Mesenchymal stem cell (in vitro differentiated cells and primary cell): Measurements from ENCODE around the gene ATP4A.
A peak's percentile ranks its signal among the peaks of the same experiment; 100 is the strongest.

Experiments used
- DNase-seq: peaks from one replicate; pipeline ENCODE4 v3.0.0-alpha.2; 2013
- H2AFZ ChIP-seq: one replicate; pipeline ENCODE4 v1.6.1; 2013; ENCODE audit warnings: low read depth, mild to moderate bottlenecking, control low read depth, inconsistent platforms, low read length, moderate library complexity
- H2AK5ac ChIP-seq: 2 replicates; pipeline ENCODE4 v1.6.1; 2013; ENCODE audit warnings: low read length, moderate library complexity, mild to moderate bottlenecking, inconsistent platforms; ENCODE audit not compliant: severe bottlenecking
- H2BK120ac ChIP-seq: one replicate; pipeline ENCODE4 v1.6.1; 2013; ENCODE audit warnings: low read depth, mild to moderate bottlenecking, inconsistent platforms, low read length, moderate library complexity
- H2BK12ac ChIP-seq, 2 experiments: one replicate each; pipeline ENCODE4 v1.6.1; 2013; ENCODE audit warnings: inconsistent platforms in 2 of 2, low read length in 2 of 2, mild to moderate bottlenecking in 2 of 2, moderate library complexity in 2 of 2, control low read depth in 1 of 2
- H2BK15ac ChIP-seq: one replicate; pipeline ENCODE4 v1.6.1; 2013; ENCODE audit warnings: mild to moderate bottlenecking, low read depth, inconsistent platforms; ENCODE audit not compliant: poor library complexity, severe bottlenecking
- H2BK5ac ChIP-seq: 2 replicates; pipeline ENCODE4 v1.6.1; 2013; ENCODE audit warnings: low read depth, mild to moderate bottlenecking, low read length, control low read depth, inconsistent platforms; ENCODE audit not compliant: poor library complexity, severe bottlenecking
- H3K14ac ChIP-seq, 2 experiments: one replicate each; pipeline ENCODE4 v1.6.1; 2013; ENCODE audit warnings: inconsistent platforms in 2 of 2, low read length in 2 of 2, control low read depth in 1 of 2, mild to moderate bottlenecking in 1 of 2, moderate library complexity in 1 of 2
- H3K18ac ChIP-seq, 2 experiments: one replicate each; pipeline ENCODE4 v1.6.1; 2013; ENCODE audit warnings: inconsistent platforms in 2 of 2, low read length in 2 of 2, control low read depth in 1 of 2, low read depth in 1 of 2, mild to moderate bottlenecking in 1 of 2
- H3K23ac ChIP-seq, 2 experiments: one replicate each; pipeline ENCODE4 v1.6.1; 2013; ENCODE audit warnings: inconsistent platforms in 2 of 2, low read length in 2 of 2, mild to moderate bottlenecking in 2 of 2, moderate library complexity in 2 of 2, control low read depth in 1 of 2
- H3K27ac ChIP-seq: 2 replicates; pipeline ENCODE4 v1.5.1; 2013; ENCODE audit warnings: mild to moderate bottlenecking, moderate library complexity, low read length, control low read depth, inconsistent platforms; ENCODE audit not compliant: poor library complexity, severe bottlenecking
- H3K27me3 ChIP-seq, 2 experiments: 2 replicates each; pipeline versions ENCODE4 v1.6.1 to v1.7.0; 2013; ENCODE audit warnings: low read length in 2 of 2, mild to moderate bottlenecking in 2 of 2, moderate library complexity in 2 of 2, control low read depth in 1 of 2, inconsistent platforms in 1 of 2; ENCODE audit not compliant: control insufficient read depth in 1 of 2, insufficient read depth in 1 of 2
- H3K36me3 ChIP-seq, 2 experiments: 2 replicates each; pipeline versions ENCODE4 v1.6.1 to v1.7.0; 2013; ENCODE audit warnings: low read length in 2 of 2, control low read depth in 1 of 2, inconsistent platforms in 1 of 2, low read depth in 1 of 2, mild to moderate bottlenecking in 1 of 2; ENCODE audit not compliant: insufficient read depth in 2 of 2, control insufficient read depth in 1 of 2
- H3K4ac ChIP-seq, 2 experiments: one replicate each; pipeline ENCODE4 v1.6.1; 2013; ENCODE audit warnings: inconsistent platforms in 2 of 2, low read length in 2 of 2, mild to moderate bottlenecking in 2 of 2, moderate library complexity in 2 of 2, control low read depth in 1 of 2, low read depth in 1 of 2
- H3K4me1 ChIP-seq: 2 replicates; pipeline ENCODE4 v1.6.1; 2013; ENCODE audit warnings: low read depth, low read length, control low read depth; ENCODE audit not compliant: control insufficient read depth, insufficient read depth
- H3K4me2 ChIP-seq: 2 replicates; pipeline ENCODE4 v1.6.1; 2013; ENCODE audit warnings: low read length, mild to moderate bottlenecking, inconsistent platforms; ENCODE audit not compliant: poor library complexity, severe bottlenecking
- H3K4me3 ChIP-seq, 2 experiments: 2 replicates each; pipeline versions ENCODE4 v1.5.1 to v1.7.0; 2013; ENCODE audit warnings: low read length in 2 of 2, mild to moderate bottlenecking in 2 of 2, control low read depth in 1 of 2, low read depth in 1 of 2; ENCODE audit not compliant: insufficient read depth in 1 of 2
- H3K79me1 ChIP-seq: replicated peaks from 2 replicates; pipeline ENCODE4 v1.6.1; 2013; ENCODE audit warnings: mild to moderate bottlenecking, control low read depth, low read length, inconsistent platforms; ENCODE audit not compliant: poor library complexity, severe bottlenecking
- H3K9ac ChIP-seq: 2 replicates; pipeline ENCODE4 v1.7.0; 2013; ENCODE audit warnings: mild to moderate bottlenecking, low read length, moderate library complexity
- H3K9me3 ChIP-seq: 2 replicates; pipeline ENCODE4 v1.7.0; 2013; ENCODE audit warnings: mild to moderate bottlenecking, low read length; ENCODE audit not compliant: control insufficient read depth
- H4K8ac ChIP-seq: one replicate; pipeline ENCODE4 v1.6.1; 2013; ENCODE audit warnings: inconsistent platforms, mild to moderate bottlenecking, low read length, moderate library complexity
- H4K91ac ChIP-seq: one replicate; pipeline ENCODE4 v1.6.1; 2013; ENCODE audit warnings: mild to moderate bottlenecking, low read length, inconsistent platforms
- WGBS: methylation state at CpG from one replicate; pipeline ENCODE4 v1.1.7; 2013; ENCODE audit warnings: mixed read lengths; 5-methylcytosine and 5-hydroxymethylcytosine counted together

The ATP4A gene

GRCh38 chr19:35556846-35557538 lies 6.5 kb downstream of the ATP4A start:
- Histone ChIP-seq H3K36me3 (no peaks in the 10 kb centered on the region), H4K8ac (no peak overlapping the region), H3K23ac (no peak overlapping the region), H3K79me1 (no peaks in the 10 kb centered on the region), H2BK120ac (no peak overlapping the region), H3K14ac (no peak overlapping the region), H3K18ac (peak overlapping the region in 1 of 2 experiments; percentile 1), H3K4ac (no peak overlapping the region), H2AK5ac (no peak overlapping the region), H3K9ac (no peak overlapping the region), H3K9me3 (no peaks in the 10 kb centered on the region), H3K4me1 (peaks cover 14% of the 10 kb centered on the region), H2AFZ (no peak overlapping the region), H3K27me3 (peaks cover 27 to 85% of the 10 kb centered on the region in 2 experiments), H3K4me3 (no peak overlapping the region), H2BK15ac (no peak overlapping the region), H4K91ac (no peak overlapping the region), H3K27ac (no peak overlapping the region), H2BK12ac (no peak overlapping the region), H3K4me2 (peak overlapping the region; percentile 45), H2BK5ac (no peak overlapping the region)
- no peak for DNase-seq
- WGBS = 86% methylated on average over 16 of the region's 16 CpGs

GRCh38 chr19:35556025-35556590 lies 7.3 kb downstream of the ATP4A start:
- no peak overlapping the region for H3K14ac ChIP-seq
- no peak overlapping the region for H2BK120ac ChIP-seq
- H3K4me2 ChIP-seq = no peak overlapping the region
- peaks cover 27 to 79% of the 10 kb centered on the region in 2 experiments for H3K27me3 ChIP-seq
- no peak overlapping the region for H3K4ac ChIP-seq
- no peak overlapping the region for H4K91ac ChIP-seq
- peaks cover 3 to 5% of the 10 kb centered on the region in 2 experiments for H3K36me3 ChIP-seq
- 84% methylated on average over 9 of the region's 9 CpGs for WGBS
- H3K23ac ChIP-seq = no peak overlapping the region
- no peak overlapping the region for H3K27ac ChIP-seq
- H3K79me1 ChIP-seq = no peaks in the 10 kb centered on the region
- no peak overlapping the region for H2BK5ac ChIP-seq
- H2AFZ ChIP-seq = no peak overlapping the region
- H3K4me3 ChIP-seq = no peak overlapping the region
- H4K8ac ChIP-seq = no peak overlapping the region
- H2BK15ac ChIP-seq = no peak overlapping the region
- no peaks in the 10 kb centered on the region for H3K9me3 ChIP-seq
- no peak overlapping the region for H2AK5ac ChIP-seq
- H3K4me1 ChIP-seq = peaks cover 14% of the 10 kb centered on the region
- no peak for DNase-seq
- no peak overlapping the region for H3K18ac ChIP-seq
- no peak overlapping the region for H3K9ac ChIP-seq
- H2BK12ac ChIP-seq = no peak overlapping the region

- Histone ChIP-seq H3K4me3 (peak overlapping the region in 1 of 2 experiments; percentile 28), H3K9me3 (no peaks in the 10 kb centered on the region), H3K27ac (no peak overlapping the region), H4K8ac (no peak overlapping the region), H3K4me1 (peaks cover 14% of the 10 kb centered on the region), H2BK5ac (no peak overlapping the region), H3K27me3 (peaks cover 27 to 73% of the 10 kb centered on the region in 2 experiments), H4K91ac (no peak overlapping the region), H3K18ac (no peak overlapping the region), H2AK5ac (no peak overlapping the region), H3K4ac (no peak overlapping the region), H2BK12ac (no peak overlapping the region), H3K9ac (no peak overlapping the region), H2BK120ac (no peak overlapping the region), H2AFZ (no peak overlapping the region), H3K4me2 (no peak overlapping the region), H2BK15ac (no peak overlapping the region), H3K36me3 (peaks cover 6 to 12% of the 10 kb centered on the region in 2 experiments), H3K23ac (no peak overlapping the region), H3K14ac (no peak overlapping the region), H3K79me1 (no peaks in the 10 kb centered on the region)
- DNase-seq = peak; percentile 24
- WGBS = 70% methylated on average over 30 of the region's 30 CpGs
Measured at GRCh38 chr19:35555301-35556005, 8.0 kb downstream of the ATP4A start.

GRCh38 chr19:35554076-35554475 lies 9.4 kb downstream of the ATP4A start:
- Histone ChIP-seq H2BK12ac (no peak overlapping the region), H3K23ac (no peak overlapping the region), H3K27me3 (peaks cover 15 to 60% of the 10 kb centered on the region in 2 experiments), H3K79me1 (peaks cover 2% of the 10 kb centered on the region), H3K4me2 (no peak overlapping the region), H2BK5ac (no peak overlapping the region), H3K4me1 (peaks cover 14% of the 10 kb centered on the region), H4K91ac (no peak overlapping the region), H2BK15ac (no peak overlapping the region), H3K27ac (no peak overlapping the region), H3K9ac (no peak overlapping the region), H3K9me3 (no peaks in the 10 kb centered on the region), H3K14ac (no peak overlapping the region), H3K4me3 (no peak overlapping the region), H3K18ac (no peak overlapping the region), H2AK5ac (no peak overlapping the region), H2AFZ (no peak overlapping the region), H2BK120ac (no peak overlapping the region), H3K4ac (no peak overlapping the region), H4K8ac (no peak overlapping the region), H3K36me3 (peaks cover 6 to 18% of the 10 kb centered on the region in 2 experiments)
- 70% methylated on average over 5 of the region's 5 CpGs for WGBS
- no peak for DNase-seq
